ENCODE results near the gene ATRN. TPM values are rescaled to one million over a fixed set of nuclear protein-coding genes. Genes with fewer than 3 reads are reported as not detected.

The ATRN gene
- total and polyA plus RNA-seq, 2 of the 8 experiments (the other 6 are each of a cell fraction or from before 2014, with no cell fraction given) = 12.0 to 17.4 TPM

- TF ChIP-seq CBX5 (IDR thresholded peaks at IDR 0.05; ENCODE audit: low read depth, low read length) = no peak
- no peak for TF ChIP-seq SP1 (IDR thresholded peaks at IDR 0.05; ENCODE audit: low read depth, low read length)
- TF ChIP-seq ATF2 (IDR thresholded peaks at IDR 0.05; ENCODE audit: low read length) = no peak
- TF ChIP-seq MAX (IDR thresholded peaks at IDR 0.05) = no peak
- no peak for TF ChIP-seq TBP (IDR thresholded peaks at IDR 0.05; ENCODE audit: low read depth, low read length)
- TF ChIP-seq TAF7 (optimal IDR thresholded peaks at IDR 0.05; ENCODE audit: borderline replicate concordance, low read depth, low read length) = no peak
These were observed 183.7 kb downstream of the ATRN start (continued) for GRCh38 chr20:3654326-3655130.

All from H1 (cell line).